Colonic mucosa (tissue), 4 donors: Measurements from ENCODE around the gene RNF222. TPM values are rescaled to one million over a fixed set of nuclear protein-coding genes. Genes with fewer than 3 reads are reported as not detected.
"Not testable (repeated sequence)": the region's sequence is repeated elsewhere in the genome, so short reads cannot be mapped to it uniquely, and the experiment has no call there.

Experiments
- DNase-seq: peaks from one replicate; pipeline ENCODE4 v3.0.0-alpha.2; 2020
- H3K27ac ChIP-seq: fragments of 200-600 bp; one replicate; pipeline ENCODE4 v1.8.0; 2021
- H3K27me3 ChIP-seq: fragments of 200-600 bp; one replicate; pipeline ENCODE4 v1.8.0; 2021
- H3K36me3 ChIP-seq: fragments of 200-600 bp; one replicate; pipeline ENCODE4 v1.8.0; 2021
- H3K4me1 ChIP-seq: fragments of 200-600 bp; one replicate; pipeline ENCODE4 v1.8.0; 2021; ENCODE audit warnings: mild to moderate bottlenecking
- H3K4me3 ChIP-seq: fragments of 200-600 bp; one replicate; pipeline ENCODE4 v1.8.0; 2021
- H3K9ac ChIP-seq, 2 donors: one replicate each; pipeline ENCODE4 v1.7.0; 2013; ENCODE audit warnings: control low read depth in 2 of 2, low read depth in 2 of 2, low read length in 2 of 2
- H3K9me3 ChIP-seq: fragments of 200-600 bp; one replicate; pipeline ENCODE4 v1.8.0; 2021
- CTCF ChIP-seq: fragments of 200-600 bp; IDR thresholded peaks from one replicate; pipeline ENCODE4 v1.8.0; 2022; ENCODE audit warnings: antibody characterized with exemption, mild to moderate bottlenecking
- intact Hi-C: fragments of 100-400 bp; cut with DNase I; formaldehyde crosslinking; loops from one replicate; pipeline ENCODE4 v1.14.1; 2022
- total RNA-seq, 2 donors: library from RNA; stranded (reverse); fragmentation: NEBNext Ultra II Directional in 1 of 2; extraction: Animal tissue kit (Norgen Biotek cat#: 25700) in 1 of 2; gene quantifications; one replicate each; pipeline ENCODE4 v1.2.1, GENCODE V29; 2021
- donor health status: healthy.
- donor health status: DM: no; HTN: no; CAD: no.
- donor health status: DM: no; HTN: no; CAD: no.

RNF222 gene
- total RNA-seq, 2 donors from 2014 or later, result not detected

- H3K9ac ChIP-seq, result peak overlapping the region in 1 of 2 donors; percentile 97
- no peaks in the 10 kb centered on the region for H3K9me3 ChIP-seq
- no peaks in the 10 kb centered on the region for H3K27me3 ChIP-seq
- no peak overlapping the region for H3K4me3 ChIP-seq
- TF ChIP-seq CTCF, result no peak
- peak overlapping the region; percentile 91 for H3K27ac ChIP-seq
- H3K4me1 ChIP-seq, result peaks cover 19% of the 10 kb centered on the region
- DNase-seq, result no peak
- intact Hi-C loops, result no loop called here
- H3K36me3 ChIP-seq, result peaks cover 12% of the 10 kb centered on the region
These were observed 20.2 kb downstream of the RNF222 start for GRCh38 chr17:8377422-8377821.

GRCh38 chr17:8376271-8377067, 21.2 kb downstream of the RNF222 start, which contains the start of gene KRABD2:
Gene KRABD2, minus strand, starts transcription at chr17:8376704.
- peaks cover 13% of the 10 kb centered on the region for H3K4me1 ChIP-seq
- H3K9me3 ChIP-seq, result no peaks in the 10 kb centered on the region
- H3K27ac ChIP-seq, result peak within 1 kb of the TSS; percentile 91
- peak within 1 kb of the TSS; percentile 67 for H3K4me3 ChIP-seq
- H3K27me3 ChIP-seq, result no peaks in the 10 kb centered on the region
- H3K36me3 ChIP-seq, result peaks cover 12% of the 10 kb centered on the region
- intact Hi-C loops, result no loop called here
- peak; percentile 42 for TF ChIP-seq CTCF
- H3K9ac ChIP-seq, result peak within 1 kb of the TSS; percentile 86 to 97
- DNase-seq, result peak; percentile 95

- Histone ChIP-seq H3K9me3 (no peaks in the 10 kb centered on the region), H3K27me3 (no peaks in the 10 kb centered on the region), H3K9ac (peak overlapping the region; percentile 86 to 97), H3K27ac (peak overlapping the region; percentile 91), H3K4me3 (peak overlapping the region; percentile 67), H3K4me1 (peaks cover 6% of the 10 kb centered on the region), H3K36me3 (peaks cover 12% of the 10 kb centered on the region)
- peak; percentile 40 for DNase-seq
- TF ChIP-seq CTCF, result no peak
- intact Hi-C loops, result no loop called here
These were observed 21.8 kb downstream of the RNF222 start for GRCh38 chr17:8375738-8376259.

- H3K9ac ChIP-seq, H3K36me3 ChIP-seq, H3K4me3 ChIP-seq, H3K9me3 ChIP-seq, DNase-seq, intact Hi-C loops, H3K27ac ChIP-seq, H3K4me1 ChIP-seq, H3K27me3 ChIP-seq: not testable (repeated sequence)
These were observed 23.8 kb downstream of the RNF222 start for GRCh38 chr17:8373856-8374255.

- no peak overlapping the region for H3K4me3 ChIP-seq
- H3K9me3 ChIP-seq, result no peaks in the 10 kb centered on the region
- no peaks in the 10 kb centered on the region for H3K36me3 ChIP-seq
- no peaks in the 10 kb centered on the region for H3K27me3 ChIP-seq
- H3K9ac ChIP-seq, result no peak overlapping the region
- no peak for TF ChIP-seq CTCF
- DNase-seq, result no peak
- H3K4me1 ChIP-seq, result peaks cover 4% of the 10 kb centered on the region
- intact Hi-C loops, result no loop called here
- no peak overlapping the region for H3K27ac ChIP-seq
These were observed 25.2 kb downstream of the RNF222 start for GRCh38 chr17:8372422-8372821.

- Histone ChIP-seq H3K4me1 (peaks cover 1% of the 10 kb centered on the region), H3K4me3 (no peak overlapping the region), H3K27ac (no peak overlapping the region), H3K36me3 (no peaks in the 10 kb centered on the region), H3K9me3 (no peaks in the 10 kb centered on the region), H3K27me3 (no peaks in the 10 kb centered on the region), H3K9ac (no peak overlapping the region)
- no peak for TF ChIP-seq CTCF
- DNase-seq, result no peak
- intact Hi-C loops, result no loop called here
These were observed 25.8 kb downstream of the RNF222 start for GRCh38 chr17:8371786-8372185.
